Measurements from ENCODE around the gene MRPL46. TPM values are rescaled to one million over a fixed set of nuclear protein-coding genes. Genes with fewer than 3 reads are reported as not detected.

The MRPL46 gene
- total and polyA plus RNA-seq, 2 of the 8 experiments (the other 6 are each of a cell fraction or from before 2014, with no cell fraction given): 17.2 to 24.5 TPM

GRCh38 chr15:88472225-88472624, 5.0 kb upstream of the MRPL46 start (continued):
- TF ChIP-seq, protein P1, sequence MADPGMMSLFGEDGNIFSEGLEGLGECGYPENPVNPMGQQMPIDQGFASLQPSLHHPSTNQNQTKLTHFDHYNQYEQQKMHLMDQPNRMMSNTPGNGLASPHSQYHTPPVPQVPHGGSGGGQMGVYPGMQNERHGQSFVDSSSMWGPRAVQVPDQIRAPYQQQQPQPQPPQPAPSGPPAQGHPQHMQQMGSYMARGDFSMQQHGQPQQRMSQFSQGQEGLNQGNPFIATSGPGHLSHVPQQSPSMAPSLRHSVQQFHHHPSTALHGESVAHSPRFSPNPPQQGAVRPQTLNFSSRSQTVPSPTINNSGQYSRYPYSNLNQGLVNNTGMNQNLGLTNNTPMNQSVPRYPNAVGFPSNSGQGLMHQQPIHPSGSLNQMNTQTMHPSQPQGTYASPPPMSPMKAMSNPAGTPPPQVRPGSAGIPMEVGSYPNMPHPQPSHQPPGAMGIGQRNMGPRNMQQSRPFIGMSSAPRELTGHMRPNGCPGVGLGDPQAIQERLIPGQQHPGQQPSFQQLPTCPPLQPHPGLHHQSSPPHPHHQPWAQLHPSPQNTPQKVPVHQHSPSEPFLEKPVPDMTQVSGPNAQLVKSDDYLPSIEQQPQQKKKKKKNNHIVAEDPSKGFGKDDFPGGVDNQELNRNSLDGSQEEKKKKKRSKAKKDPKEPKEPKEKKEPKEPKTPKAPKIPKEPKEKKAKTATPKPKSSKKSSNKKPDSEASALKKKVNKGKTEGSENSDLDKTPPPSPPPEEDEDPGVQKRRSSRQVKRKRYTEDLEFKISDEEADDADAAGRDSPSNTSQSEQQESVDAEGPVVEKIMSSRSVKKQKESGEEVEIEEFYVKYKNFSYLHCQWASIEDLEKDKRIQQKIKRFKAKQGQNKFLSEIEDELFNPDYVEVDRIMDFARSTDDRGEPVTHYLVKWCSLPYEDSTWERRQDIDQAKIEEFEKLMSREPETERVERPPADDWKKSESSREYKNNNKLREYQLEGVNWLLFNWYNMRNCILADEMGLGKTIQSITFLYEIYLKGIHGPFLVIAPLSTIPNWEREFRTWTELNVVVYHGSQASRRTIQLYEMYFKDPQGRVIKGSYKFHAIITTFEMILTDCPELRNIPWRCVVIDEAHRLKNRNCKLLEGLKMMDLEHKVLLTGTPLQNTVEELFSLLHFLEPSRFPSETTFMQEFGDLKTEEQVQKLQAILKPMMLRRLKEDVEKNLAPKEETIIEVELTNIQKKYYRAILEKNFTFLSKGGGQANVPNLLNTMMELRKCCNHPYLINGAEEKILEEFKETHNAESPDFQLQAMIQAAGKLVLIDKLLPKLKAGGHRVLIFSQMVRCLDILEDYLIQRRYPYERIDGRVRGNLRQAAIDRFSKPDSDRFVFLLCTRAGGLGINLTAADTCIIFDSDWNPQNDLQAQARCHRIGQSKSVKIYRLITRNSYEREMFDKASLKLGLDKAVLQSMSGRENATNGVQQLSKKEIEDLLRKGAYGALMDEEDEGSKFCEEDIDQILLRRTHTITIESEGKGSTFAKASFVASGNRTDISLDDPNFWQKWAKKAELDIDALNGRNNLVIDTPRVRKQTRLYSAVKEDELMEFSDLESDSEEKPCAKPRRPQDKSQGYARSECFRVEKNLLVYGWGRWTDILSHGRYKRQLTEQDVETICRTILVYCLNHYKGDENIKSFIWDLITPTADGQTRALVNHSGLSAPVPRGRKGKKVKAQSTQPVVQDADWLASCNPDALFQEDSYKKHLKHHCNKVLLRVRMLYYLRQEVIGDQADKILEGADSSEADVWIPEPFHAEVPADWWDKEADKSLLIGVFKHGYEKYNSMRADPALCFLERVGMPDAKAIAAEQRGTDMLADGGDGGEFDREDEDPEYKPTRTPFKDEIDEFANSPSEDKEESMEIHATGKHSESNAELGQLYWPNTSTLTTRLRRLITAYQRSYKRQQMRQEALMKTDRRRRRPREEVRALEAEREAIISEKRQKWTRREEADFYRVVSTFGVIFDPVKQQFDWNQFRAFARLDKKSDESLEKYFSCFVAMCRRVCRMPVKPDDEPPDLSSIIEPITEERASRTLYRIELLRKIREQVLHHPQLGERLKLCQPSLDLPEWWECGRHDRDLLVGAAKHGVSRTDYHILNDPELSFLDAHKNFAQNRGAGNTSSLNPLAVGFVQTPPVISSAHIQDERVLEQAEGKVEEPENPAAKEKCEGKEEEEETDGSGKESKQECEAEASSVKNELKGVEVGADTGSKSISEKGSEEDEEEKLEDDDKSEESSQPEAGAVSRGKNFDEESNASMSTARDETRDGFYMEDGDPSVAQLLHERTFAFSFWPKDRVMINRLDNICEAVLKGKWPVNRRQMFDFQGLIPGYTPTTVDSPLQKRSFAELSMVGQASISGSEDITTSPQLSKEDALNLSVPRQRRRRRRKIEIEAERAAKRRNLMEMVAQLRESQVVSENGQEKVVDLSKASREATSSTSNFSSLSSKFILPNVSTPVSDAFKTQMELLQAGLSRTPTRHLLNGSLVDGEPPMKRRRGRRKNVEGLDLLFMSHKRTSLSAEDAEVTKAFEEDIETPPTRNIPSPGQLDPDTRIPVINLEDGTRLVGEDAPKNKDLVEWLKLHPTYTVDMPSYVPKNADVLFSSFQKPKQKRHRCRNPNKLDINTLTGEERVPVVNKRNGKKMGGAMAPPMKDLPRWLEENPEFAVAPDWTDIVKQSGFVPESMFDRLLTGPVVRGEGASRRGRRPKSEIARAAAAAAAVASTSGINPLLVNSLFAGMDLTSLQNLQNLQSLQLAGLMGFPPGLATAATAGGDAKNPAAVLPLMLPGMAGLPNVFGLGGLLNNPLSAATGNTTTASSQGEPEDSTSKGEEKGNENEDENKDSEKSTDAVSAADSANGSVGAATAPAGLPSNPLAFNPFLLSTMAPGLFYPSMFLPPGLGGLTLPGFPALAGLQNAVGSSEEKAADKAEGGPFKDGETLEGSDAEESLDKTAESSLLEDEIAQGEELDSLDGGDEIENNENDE (IDR thresholded peaks at IDR 0.05; ENCODE audit: insufficient replicate concordance, low read length): no peak
- no peak for TF ChIP-seq BACH1 (IDR thresholded peaks at IDR 0.05; ENCODE audit: low read length)
- TF ChIP-seq GABPA (IDR thresholded peaks at IDR 0.05; ENCODE audit: borderline replicate concordance, insufficient read depth, low read length): no peak
- TF ChIP-seq KDM5A (IDR thresholded peaks at IDR 0.05; ENCODE audit: low read length): no peak

Measured in H1 (cell line).